ENCODE results near the gene FBXW5.
A peak's percentile ranks its signal among the peaks of the same experiment; 100 is the strongest.

The FBXW5 gene

GRCh38 chr9:136927343-136928271, 16.9 kb downstream of the FBXW5 start:
- DNase-seq = no peak

GRCh38 chr9:136926749-136927148, 17.8 kb downstream of the FBXW5 start:
- DNase-seq = no peak

- no peak for DNase-seq
Observed at GRCh38 chr9:136926154-136926704, 18.3 kb downstream of the FBXW5 start.

- no peak for DNase-seq
Observed at GRCh38 chr9:136925414-136926153, 19.0 kb downstream of the FBXW5 start.

GRCh38 chr9:136923881-136924280, 20.7 kb downstream of the FBXW5 start:
- DNase-seq = peak; percentile 25

- no peak for DNase-seq
Observed at GRCh38 chr9:136922540-136922939, 22.0 kb downstream of the FBXW5 start.

GRCh38 chr9:136921718-136922117, 22.8 kb downstream of the FBXW5 start:
- no peak for DNase-seq

GRCh38 chr9:136921307-136921706, 23.2 kb downstream of the FBXW5 start:
- no peak for DNase-seq

- no peak for DNase-seq
Observed at GRCh38 chr9:136920734-136921231, 23.8 kb downstream of the FBXW5 start.

- DNase-seq = no peak
Observed at GRCh38 chr9:136920069-136920468, 24.5 kb downstream of the FBXW5 start.

- no peak for DNase-seq
Observed at GRCh38 chr9:136917902-136918301, 26.6 kb downstream of the FBXW5 start.

- DNase-seq = no peak
Observed at GRCh38 chr9:136916330-136917184, 28.0 kb downstream of the FBXW5 start.

GRCh38 chr9:136915632-136916329, 28.8 kb downstream of the FBXW5 start:
- no peak for DNase-seq

- DNase-seq = no peak
Observed at GRCh38 chr9:136913701-136914438, 30.7 kb downstream of the FBXW5 start.

- no peak for DNase-seq
Observed at GRCh38 chr9:136910901-136911245, 33.7 kb downstream of the FBXW5 start.

- no peak for DNase-seq
Observed at GRCh38 chr9:136910197-136910900, 34.2 kb downstream of the FBXW5 start.

GRCh38 chr9:136907011-136907914, 37.3 kb downstream of the FBXW5 start:
- DNase-seq = no peak

- no peak for DNase-seq
Observed at GRCh38 chr9:136906266-136906665, 38.3 kb downstream of the FBXW5 start.

GRCh38 chr9:136903041-136903554, 41.4 kb downstream of the FBXW5 start:
- DNase-seq = no peak

All from NCI-H146 (cell line).